ENCODE results near the gene TMEM147. TPM values are rescaled to one million over a fixed set of nuclear protein-coding genes. Genes with fewer than 3 reads are reported as not detected.

Gene TMEM147
- total RNA-seq, 4 donors from 2014 or later = 186 to 202 (median 188) TPM

GRCh38 chr19:35596366-35596999, 51.1 kb downstream of the TMEM147 start:
- no peak overlapping the region for H3K27ac ChIP-seq
- intact Hi-C loops (cut with DNase I) = no loop called here
- 66 to 76% methylated on average over 4 of the region's 4 CpGs for WGBS, 2 donors

More at GRCh38 chr19:35596366-35596999, 51.1 kb downstream of the TMEM147 start:
- no peak for TF ChIP-seq CTCF (IDR thresholded peaks at IDR 0.05)
- TF ChIP-seq POLR2A (IDR thresholded peaks at IDR 0.05) = no peak
- Histone ChIP-seq H3K36me3 (no peaks in the 10 kb centered on the region), H3K4me1 (no peaks in the 10 kb centered on the region), H3K4me3 (replicated peaks in 1 of 3) (no peak overlapping the region), H3K27me3 (no peaks in the 10 kb centered on the region), H3K9me3 (no peaks in the 10 kb centered on the region)
- DNase-seq = no peak

Other genes starting within 250 kb of the TMEM147 start
- 10 to 100 TPM in 1 of 4 donors, 1 to 10 TPM in 2, under 1 TPM in 1; 0.68 to 18.4 (median 2.0) TPM for gene CD22, start 216.4 kb upstream of the TMEM147 start, total RNA-seq
- gene FFAR1, start 197.7 kb upstream of the TMEM147 start, total RNA-seq = not detected
- gene FFAR3, start 187.2 kb upstream of the TMEM147 start, total RNA-seq = under 1 TPM in 1 of 4 donors, not detected in 3; 0.45 TPM
- under 1 TPM in 1 of 4 donors, not detected in 3; 0.27 TPM for gene GPR42, start 174.6 kb upstream of the TMEM147 start, total RNA-seq
- under 1 TPM in 1 of 4 donors, not detected in 3; 0.27 TPM for gene FFAR2, start 97.4 kb upstream of the TMEM147 start, total RNA-seq
- 1 to 10 TPM in 1 of 4 donors, not detected in 3; 2.7 TPM for gene KRTDAP, start 55.2 kb upstream of the TMEM147 start, total RNA-seq
- 100 to 1,000 TPM; 164 to 348 (median 213) TPM for gene DMKN, start 32.0 kb upstream of the TMEM147 start, total RNA-seq
- 1 to 10 TPM in 1 of 4 donors, not detected in 3; 1.2 TPM for gene SBSN, start 17.3 kb upstream of the TMEM147 start, total RNA-seq
- 1 to 10 TPM in 1 of 4 donors, not detected in 3; 1.6 TPM for gene GAPDHS, start 12.2 kb upstream of the TMEM147 start, total RNA-seq
- gene ATP4A, start 18.0 kb downstream of the TMEM147 start, total RNA-seq = 1 to 10 TPM in 1 of 4 donors, under 1 TPM in 3; 0.27 to 1.9 (median 0.33) TPM
- gene PMIS2, start 40.5 kb downstream of the TMEM147 start, total RNA-seq = not detected
- gene HAUS5, start 67.1 kb downstream of the TMEM147 start, total RNA-seq = 10 to 100 TPM in 3 of 4 donors, 1 to 10 TPM in 1; 7.9 to 17.8 (median 10.2) TPM
- 10 to 100 TPM; 49.4 to 90.9 (median 65.6) TPM for gene RBM42, start 83.4 kb downstream of the TMEM147 start, total RNA-seq
- gene ETV2, start 96.1 kb downstream of the TMEM147 start, total RNA-seq = under 1 TPM in 1 of 4 donors, not detected in 3; 0.56 TPM
- 100 to 1,000 TPM; 139 to 941 (median 369) TPM for gene COX6B1, start 102.7 kb downstream of the TMEM147 start, total RNA-seq
- not detected for gene UPK1A, start 120.9 kb downstream of the TMEM147 start, total RNA-seq
- not detected for gene ZBTB32, start 158.9 kb downstream of the TMEM147 start, total RNA-seq
- gene KMT2B, start 172.4 kb downstream of the TMEM147 start, total RNA-seq = 10 to 100 TPM; 12.4 to 29.4 (median 19.7) TPM
- 1 to 10 TPM; 5.2 to 6.1 (median 5.9) TPM for gene IGFLR1, start 196.8 kb downstream of the TMEM147 start, total RNA-seq
- gene U2AF1L4, start 199.8 kb downstream of the TMEM147 start, total RNA-seq = 10 to 100 TPM; 29.7 to 51.7 (median 36.8) TPM
- 10 to 100 TPM; 34.0 to 73.8 (median 40.5) TPM for gene PSENEN, start 200.0 kb downstream of the TMEM147 start, total RNA-seq
- gene LIN37, start 202.9 kb downstream of the TMEM147 start, total RNA-seq = 10 to 100 TPM in 2 of 4 donors, 1 to 10 TPM in 2; 8.2 to 21.5 (median 14.1) TPM
- gene HSPB6, start 211.4 kb downstream of the TMEM147 start, total RNA-seq = 10 to 100 TPM; 17.3 to 31.8 (median 23.1) TPM
- 10 to 100 TPM in 3 of 4 donors, 1 to 10 TPM in 1; 8.2 to 34.3 (median 13.2) TPM for gene PROSER3, start 212.6 kb downstream of the TMEM147 start, total RNA-seq
- 10 to 100 TPM in 3 of 4 donors, 1 to 10 TPM in 1; 4.2 to 16.0 (median 13.0) TPM for gene ARHGAP33, start 229.9 kb downstream of the TMEM147 start, total RNA-seq